GM21723 (cell line): ENCODE measurements around the gene SCMH1.
"Not testable (repeated sequence)": the region's sequence is repeated elsewhere in the genome, so short reads cannot be mapped to it uniquely, and the experiment has no call there.

ENCODE experiments used
- ATAC-seq: cut with Tn5 transposase; IDR thresholded peaks from one replicate; pipeline ENCODE4 v1.9.1; 2021; ENCODE audit warnings: mild to moderate bottlenecking, moderate library complexity; ENCODE audit not compliant: unreplicated experiment

The SCMH1 gene

DNA sequence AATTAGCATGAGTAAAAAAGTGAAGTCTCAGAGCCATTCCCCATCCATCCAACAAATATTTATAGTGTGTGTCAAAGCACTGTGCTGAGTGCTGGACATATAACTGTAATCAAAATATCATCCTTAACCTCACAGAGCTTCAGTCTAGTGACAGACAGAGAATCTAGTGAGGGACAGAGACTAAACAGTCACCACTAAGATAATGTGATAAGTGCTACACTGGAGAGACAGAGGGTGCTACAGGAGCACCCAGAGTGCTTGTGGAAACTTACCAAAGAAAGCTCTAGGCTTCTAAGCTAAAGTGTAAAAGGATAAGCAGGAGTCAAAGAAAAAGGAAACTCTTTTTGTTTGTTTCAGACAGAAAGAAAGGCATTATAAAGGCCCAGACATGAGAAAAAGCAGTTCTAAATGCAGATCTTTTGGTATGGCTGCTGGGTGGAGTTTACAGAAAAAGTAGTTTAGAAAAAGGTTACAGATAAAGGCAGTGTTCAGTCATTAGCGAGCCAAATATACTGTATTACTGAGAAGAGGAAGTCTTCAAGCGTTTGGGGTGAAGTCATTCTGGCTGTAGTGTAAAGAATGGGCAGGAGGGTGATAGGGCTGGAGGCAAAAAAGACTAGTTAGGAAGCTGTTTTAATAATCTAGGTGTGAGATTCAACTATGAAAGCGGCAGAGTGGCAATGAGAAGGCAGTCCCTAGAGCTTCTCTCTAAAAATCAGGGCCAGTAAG lies 83.8 kb downstream of the SCMH1 start:
- no peak for ATAC-seq

DNA sequence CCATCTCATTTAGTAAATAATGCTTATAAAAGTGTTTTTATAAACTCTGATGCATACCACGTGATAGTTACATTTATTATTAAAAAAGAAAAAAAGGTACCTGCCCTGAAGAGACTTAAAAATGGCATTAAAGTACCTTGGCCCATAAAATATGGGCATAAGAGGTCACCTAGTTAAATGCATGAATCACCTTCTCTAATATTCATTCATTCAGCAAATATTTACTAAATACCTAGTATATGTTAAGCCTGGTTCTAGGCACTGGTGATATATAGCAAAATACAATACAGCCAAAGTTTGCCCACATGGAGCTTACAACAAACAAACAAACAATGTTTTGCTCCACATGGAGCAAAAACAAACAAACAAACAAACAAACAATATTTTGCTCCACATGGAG lies 87.0 kb downstream of the SCMH1 start:
- ATAC-seq: no peak

DNA sequence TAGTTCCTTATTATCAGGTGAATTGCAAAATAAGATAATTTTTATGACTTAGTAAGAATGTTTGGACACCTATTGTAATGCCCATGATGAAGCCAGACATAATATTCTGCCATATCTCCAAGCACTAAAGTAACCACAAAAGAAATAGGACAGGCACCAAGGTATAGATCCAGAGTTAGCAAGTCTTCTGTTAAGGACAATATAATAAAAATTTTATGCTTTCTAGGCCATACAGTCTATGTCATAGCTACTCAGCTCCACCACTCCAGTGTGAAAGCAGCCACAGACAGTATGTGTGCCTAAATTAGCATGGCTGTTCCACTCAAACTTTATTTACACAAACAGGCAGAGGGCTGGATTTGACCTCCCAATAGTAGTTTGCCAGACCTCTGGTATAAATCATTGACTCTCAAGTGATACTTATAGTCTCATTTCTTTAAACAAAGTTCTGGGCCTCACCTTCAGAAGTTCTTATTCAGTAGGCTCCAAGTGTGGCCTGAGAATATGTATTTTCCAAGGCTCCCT lies 88.3 kb downstream of the SCMH1 start:
- ATAC-seq: no peak

DNA sequence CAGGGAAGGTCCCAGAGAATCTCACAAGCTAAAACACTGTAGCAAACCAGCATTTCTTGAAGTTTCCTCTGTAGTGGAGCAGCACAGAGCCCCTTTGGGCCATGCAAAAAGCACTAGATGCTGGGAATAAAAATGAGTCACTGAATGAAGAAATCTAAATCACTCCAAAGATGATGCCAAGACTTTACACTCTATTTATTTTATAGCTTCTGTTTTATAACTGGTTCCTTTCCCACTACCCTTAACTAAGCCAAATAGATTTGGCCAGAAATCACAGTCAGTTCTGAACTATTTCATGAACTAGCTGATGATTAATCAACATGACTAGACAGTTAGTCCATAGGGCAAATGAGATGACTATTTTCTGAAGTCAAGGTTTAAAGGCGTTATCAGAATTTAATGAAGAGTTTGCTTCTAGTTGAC lies 89.5 kb downstream of the SCMH1 start:
- ATAC-seq: no peak

DNA sequence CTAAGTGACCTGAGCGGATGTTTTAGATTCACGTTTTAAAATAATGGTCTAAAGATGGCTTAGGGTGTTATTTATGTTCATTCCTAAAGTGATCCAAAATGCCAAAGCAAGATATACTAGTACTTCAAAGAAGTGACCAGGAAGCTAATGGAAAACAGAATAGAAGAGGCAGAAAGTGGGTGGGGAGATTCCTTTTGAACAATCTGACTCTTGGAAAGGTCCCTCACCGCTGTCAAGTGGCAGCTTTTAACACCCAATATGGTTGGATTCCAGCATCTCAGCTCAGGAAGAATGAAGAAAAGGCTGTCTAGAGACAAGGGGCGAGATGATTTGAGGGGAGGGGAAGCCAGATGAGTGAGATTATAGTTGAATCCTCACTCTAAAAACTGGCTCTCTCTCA lies 90.3 kb downstream of the SCMH1 start:
- no peak for ATAC-seq

DNA sequence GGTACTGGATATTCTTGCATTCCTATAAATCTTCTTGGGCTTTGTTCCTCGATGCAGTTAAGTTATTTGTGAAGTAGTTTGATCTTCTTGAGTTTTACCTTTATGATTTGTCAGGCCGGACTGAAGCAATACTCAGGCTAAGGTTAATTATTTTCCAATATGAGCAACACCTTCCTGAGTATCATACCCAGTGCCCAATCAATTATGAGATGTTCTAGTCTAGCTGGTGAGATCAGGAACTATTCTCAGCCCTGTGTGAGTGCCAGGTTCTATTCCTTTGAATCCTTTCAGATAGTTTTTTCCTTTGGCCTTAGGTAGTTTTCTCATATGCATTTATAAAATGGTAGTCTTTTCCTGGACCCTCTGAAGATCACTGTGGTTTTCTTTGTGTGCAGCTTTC lies 92.5 kb downstream of the SCMH1 start:
- no peak for ATAC-seq

DNA sequence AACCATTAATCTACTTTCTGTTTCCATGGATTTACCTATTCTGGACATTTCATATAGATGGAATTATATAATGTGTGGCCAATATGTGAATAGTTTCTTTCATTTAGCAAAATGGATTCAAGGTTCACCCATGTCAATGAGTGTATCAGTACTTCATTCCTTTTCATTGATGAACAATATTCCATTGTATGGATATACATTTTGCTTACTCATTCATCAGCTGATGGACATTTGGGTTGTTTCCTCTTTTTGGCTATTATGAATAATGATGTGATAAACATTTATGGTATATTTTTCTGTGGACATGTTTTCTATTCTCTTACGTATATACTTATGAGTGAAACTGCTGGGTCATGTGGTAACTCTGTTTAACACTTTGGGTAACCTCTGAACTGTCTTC lies 97.8 kb downstream of the SCMH1 start:
- no peak for ATAC-seq

DNA sequence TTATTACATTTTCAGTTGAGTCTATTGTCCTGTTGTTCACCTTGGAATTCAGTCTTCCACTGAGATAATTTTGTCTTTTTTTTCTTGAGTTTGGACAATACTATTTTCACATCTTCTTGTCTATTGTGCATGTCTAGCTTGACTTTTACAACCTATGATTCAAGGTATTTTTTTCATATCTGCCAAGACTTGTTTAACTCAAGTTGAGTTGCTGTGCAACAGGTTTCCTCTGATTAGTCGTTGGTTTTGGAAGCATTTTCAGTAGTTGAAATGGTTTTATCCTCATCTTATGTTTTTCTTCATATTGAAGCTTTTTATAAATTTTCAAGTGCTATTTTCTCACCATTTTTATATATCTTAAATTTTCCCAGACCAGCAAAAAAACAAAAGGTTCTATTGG lies 103.6 kb downstream of the SCMH1 start:
- ATAC-seq: no peak

DNA sequence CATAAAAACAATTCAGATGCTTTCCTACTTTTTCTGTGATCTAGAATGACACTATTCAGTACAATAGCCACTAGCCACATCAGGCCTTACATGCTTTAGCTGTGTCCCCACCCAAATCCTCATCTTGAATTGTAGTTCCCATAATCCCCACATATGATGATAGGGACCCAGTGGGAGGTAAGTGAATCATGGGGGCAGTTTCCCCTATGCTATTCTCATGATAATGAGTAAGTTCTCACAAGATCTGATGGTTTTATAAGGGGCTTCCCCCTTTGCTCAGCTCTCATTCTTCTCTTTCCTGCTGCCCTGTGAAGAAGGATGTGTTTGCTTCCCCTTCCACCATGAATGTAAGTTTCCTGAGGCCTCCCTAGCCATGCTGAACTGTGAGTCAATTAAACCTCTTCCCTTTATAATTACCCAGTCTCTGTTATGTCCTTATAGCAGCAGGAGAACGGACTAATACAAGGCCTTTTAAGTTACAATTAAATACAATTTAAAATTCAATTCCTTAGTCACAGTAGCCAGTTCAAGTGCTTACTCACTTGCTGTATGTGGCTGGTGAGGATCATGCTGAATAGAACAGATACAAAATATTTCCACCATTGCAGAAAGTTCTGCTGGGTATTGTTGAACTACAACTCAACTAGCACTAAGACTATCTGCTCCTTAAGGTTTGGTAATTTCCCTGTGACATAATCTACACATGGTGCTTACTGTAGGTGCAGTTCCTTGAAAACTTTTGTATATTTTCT lies 106.7 kb downstream of the SCMH1 start:
- no peak for ATAC-seq

DNA sequence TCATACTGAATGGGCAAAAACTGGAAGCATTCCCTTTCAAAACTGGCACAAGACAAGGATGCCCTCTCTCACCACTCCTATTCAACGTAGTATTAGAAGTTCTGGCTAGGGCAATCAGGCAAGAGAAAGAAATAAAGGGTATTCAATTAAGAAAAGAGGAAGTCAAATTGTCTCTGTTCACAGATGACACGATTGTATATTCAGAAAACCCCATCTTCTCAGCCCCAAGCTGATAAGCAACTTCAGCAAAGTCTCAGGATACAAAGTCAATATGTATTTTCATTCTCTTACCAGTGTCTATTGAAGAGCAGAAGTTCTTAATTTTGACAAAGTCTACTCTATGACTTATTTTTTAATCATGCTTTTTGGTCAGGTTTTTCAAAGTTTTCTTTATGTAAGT lies 107.8 kb downstream of the SCMH1 start:
- not testable (repeated sequence) for ATAC-seq

DNA sequence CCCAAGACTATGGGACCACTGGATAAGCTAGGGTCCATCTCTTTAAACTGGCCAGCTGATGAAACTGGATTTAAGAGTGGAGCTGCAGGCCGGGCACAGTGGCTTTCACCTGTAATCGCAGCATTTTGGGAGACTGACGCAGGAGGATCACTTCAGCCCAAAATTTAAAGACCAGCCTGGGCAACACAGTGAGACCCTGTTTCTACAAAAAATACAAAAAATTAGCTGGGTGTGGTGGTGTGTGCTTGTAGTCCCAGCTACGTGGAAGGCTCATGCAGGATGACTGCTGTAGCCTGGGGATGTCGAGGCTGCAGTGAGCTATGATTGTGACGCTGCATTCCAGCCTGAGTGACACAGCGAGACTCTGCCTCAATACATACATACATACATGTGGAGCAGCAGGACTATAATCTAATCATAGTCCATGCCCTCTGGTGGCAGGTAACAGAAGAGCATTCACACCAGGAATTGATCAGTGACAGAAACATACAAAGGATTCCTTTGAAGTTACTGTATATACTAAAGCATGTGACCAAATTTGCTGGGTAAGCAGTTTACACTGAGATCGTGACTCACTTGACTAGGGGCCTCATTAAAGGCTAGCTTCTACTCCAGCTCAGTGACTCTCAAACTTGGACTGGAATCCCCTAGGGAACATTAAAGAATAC lies 119.1 kb downstream of the SCMH1 start:
- no peak for ATAC-seq

DNA sequence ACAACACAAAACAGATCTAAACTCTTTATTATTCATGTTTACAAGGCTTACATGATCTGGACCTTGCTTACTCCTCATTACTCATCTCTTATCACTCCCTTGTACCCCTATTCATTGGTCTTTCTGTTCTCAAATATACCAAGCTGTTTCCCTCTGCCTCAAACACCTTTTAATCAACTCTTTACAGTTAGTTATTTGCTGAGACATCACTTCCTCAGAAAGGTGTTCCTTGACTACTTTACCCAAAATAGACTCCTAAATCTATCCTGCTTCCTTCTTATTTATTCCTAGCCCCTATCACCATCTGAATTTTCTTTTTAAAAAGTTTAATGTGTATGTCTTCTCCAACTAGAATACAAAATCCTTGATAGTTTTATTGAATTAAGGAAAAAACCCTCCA lies 120.0 kb downstream of the SCMH1 start:
- no peak for ATAC-seq

DNA sequence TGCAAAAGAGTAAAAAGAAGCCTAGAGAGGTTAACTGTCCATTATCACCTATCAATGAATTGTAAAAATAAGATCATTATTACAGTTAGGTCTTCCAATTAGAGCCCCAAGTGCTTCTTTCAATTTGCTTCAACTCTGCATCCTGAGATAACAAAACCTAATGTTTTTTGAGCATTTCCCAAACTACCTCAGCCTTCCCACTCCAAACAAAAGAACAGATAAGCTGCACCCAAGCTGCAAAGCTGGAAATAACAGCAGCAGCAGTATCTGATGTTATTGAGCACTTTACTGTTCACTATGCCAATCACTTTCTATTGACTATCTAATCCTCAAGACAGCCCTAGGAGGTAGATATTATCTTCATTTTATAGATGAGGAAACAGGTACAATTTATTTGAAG lies 123.5 kb downstream of the SCMH1 start:
- ATAC-seq: no peak

DNA sequence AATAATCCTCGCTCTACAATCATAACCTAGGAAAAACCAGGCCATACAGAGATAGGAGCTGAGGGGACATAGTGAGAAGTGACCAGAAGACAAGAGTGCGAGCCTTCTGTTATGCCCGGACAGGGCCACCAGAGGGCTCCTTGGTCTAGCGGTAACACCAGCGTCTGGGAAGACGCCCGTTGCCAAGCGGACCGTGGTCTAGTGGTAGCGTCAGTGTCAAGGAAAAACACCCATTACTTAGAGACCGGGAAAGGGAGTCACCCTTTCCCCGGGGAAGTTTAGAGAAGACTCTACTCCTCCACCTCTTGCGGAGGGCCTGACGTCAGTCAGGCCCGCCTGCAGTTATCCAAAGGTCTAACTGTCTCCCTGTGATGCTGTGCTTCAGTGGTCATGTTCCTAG lies 124.9 kb downstream of the SCMH1 start:
- ATAC-seq: not testable (repeated sequence)

DNA sequence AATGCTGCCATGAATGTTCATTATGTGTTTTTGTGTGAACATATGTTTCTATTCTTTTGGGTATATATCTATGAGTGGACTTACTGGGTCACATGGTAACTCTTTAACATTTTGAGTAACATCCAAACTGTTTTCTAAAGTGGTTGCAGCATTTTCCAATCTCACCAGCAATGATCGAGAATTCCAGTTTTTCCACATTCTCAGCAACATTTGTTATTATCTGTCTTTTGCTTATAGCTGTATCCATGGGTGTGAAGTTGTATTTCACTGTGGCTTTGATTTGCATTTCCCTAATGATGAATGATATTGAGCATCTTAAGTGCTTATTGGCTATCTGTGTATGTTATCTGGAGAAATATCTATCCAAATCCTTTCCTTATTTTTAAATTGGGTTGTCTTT lies 131.4 kb downstream of the SCMH1 start:
- ATAC-seq: no peak

DNA sequence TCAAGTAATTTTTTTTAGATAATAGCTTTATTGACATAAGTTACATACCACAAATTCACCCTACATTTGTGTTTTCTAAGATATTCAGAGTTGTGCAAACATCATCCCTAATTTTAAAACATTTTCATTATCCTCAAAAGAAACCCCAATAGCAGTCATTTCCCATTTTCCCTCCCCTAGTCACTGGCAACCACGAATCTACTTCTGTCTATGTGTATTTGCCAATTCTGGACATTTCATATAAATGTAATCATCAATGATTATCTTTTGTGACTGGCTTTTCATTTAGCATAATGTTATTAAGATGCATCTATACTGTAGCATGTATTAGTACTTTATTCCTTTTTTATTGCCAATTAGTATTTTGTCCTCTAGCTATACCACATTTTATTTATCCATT lies 131.8 kb downstream of the SCMH1 start:
- ATAC-seq: no peak

DNA sequence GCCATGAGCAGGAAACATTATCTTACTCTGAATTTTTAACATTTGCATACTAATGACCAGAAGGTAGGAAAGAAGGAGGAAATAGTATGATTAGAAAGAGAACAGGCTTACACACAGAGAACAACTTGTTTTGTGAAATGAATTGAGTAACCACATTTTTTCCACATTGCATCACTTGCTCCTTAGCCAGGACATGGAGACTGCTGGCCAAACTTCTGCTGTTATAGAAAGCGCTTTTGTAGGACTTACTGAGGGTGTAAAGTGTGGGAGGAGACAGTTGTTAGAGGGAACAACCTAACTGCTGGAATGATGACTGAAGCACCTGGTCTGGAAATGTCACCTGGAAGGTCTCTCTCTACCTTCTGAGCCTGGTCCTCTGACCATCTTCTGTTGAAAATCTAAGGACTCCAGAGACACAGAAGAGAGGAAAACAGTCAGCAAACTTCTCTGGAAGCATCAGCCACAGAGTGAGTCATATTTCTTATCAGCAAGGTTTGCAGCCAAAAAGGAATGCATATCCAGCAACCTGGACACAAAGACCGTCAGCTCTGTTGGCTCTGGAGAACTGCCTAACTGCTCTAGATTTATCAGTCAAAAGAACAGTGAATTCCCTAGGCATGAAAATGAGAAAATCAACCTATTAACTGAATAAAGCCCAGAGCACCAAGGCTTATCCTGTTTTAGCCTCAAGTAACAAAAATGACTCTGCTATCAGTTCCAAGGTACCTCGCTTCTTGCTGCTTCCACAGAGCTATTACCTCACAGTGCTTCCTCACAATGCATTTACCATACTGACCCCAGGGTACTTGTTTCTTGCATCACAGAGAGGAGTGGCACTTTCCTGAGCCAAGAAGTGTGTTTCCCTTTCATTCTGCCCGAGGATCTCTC lies 132.6 kb downstream of the SCMH1 start:
- ATAC-seq: no peak

DNA sequence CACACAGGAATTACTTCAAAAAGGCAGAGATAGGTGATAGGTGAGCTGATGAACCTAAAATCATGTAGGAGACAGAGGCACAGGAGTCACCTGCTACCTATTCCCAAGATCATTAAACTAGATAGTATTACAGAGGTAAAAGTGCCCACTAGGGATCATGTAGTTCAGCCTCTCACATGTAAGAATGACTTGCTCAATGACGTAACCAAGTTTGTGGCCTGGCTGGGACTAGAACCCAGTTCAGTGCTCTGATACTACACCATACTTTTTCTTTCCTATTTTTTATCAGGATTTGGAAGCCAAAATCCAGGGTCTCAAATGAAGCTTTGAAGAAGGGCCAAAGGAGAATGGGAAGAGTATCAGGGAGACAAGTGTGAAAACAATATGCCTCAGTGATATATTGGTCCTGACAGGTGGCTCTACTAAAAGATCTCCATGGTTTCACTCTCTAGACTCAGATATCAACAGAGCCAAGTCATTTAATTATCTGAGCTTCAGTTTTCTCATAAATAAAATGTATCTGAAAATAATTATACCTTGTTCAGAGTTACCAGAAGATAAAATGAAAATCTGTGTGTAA lies 133.3 kb downstream of the SCMH1 start:
- no peak for ATAC-seq

DNA sequence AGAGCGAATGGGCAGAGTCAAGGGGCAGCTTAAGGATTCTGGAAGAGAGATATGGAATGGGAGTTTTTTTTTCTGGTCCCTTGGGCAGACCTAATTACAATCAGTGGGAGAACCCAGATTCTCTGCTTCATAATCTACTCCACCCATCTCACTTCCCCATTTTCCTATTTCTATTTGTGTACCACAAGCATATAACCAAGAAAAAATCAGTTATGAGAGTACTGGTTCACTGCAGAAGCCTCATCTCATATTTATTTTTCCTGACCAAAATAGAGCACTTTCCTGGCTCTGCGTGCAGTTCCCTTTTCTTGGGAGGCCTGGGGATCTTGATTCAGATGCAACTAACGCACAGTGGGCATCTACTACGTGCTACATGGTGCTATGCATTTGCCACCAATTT lies 138.3 kb downstream of the SCMH1 start:
- ATAC-seq: no peak

DNA sequence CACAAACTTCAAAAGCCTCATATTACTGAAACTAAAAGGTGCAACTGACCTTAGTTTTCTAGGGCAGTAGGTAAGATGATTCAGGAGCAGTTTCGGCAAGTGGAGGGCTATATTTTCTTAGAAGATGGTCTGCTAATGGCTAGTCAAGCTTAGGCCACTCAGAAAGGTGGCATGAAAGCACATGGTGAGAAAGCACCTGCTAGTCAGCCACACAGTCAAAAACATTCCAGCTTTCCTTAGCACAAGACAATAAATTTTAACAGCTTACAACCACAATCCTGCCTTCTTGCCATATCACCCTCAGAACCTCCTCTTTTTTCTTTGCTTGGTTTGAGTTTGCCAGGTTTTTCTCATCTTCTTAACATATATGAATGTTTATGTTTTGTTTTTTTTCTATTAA lies 139.5 kb downstream of the SCMH1 start:
- no peak for ATAC-seq
